Parathyroid adenoma (tissue), 2 donors: ENCODE measurements around the gene CRHBP.
"Not testable (repeated sequence)": the region's sequence is repeated elsewhere in the genome, so short reads cannot be mapped to it uniquely, and the experiment has no call there.

Experiments used
- H2AFZ ChIP-seq: fragments of 300-600 bp; sonication (generic); one replicate; pipeline ENCODE4 v1.7.0; 2017; ENCODE audit warnings: antibody characterized with exemption, mild to moderate bottlenecking
- H3K27ac ChIP-seq: fragments of 300-600 bp; sonication (generic); one replicate; pipeline ENCODE4 v1.7.0; 2017
- H3K27me3 ChIP-seq: fragments of 300-600 bp; sonication (generic); one replicate; pipeline ENCODE4 v1.7.0; 2017; ENCODE audit warnings: low read length; ENCODE audit not compliant: control insufficient read depth, insufficient read depth
- H3K36me3 ChIP-seq: fragments of 300-600 bp; sonication (generic); one replicate; pipeline ENCODE4 v1.7.0; 2017; ENCODE audit warnings: low read length; ENCODE audit not compliant: control insufficient read depth, insufficient read depth
- H3K4me1 ChIP-seq: fragments of 300-600 bp; sonication (generic); one replicate; pipeline ENCODE4 v1.7.0; 2017; ENCODE audit warnings: control low read depth
- H3K4me2 ChIP-seq: fragments of 300-600 bp; sonication (generic); one replicate; pipeline ENCODE4 v1.7.0; 2017; ENCODE audit warnings: low read length
- H3K4me3 ChIP-seq: fragments of 300-600 bp; sonication (generic); one replicate; pipeline ENCODE4 v1.7.0; 2017; ENCODE audit warnings: low read depth, low read length
- H3K79me2 ChIP-seq: fragments of 300-600 bp; sonication (generic); one replicate; pipeline ENCODE4 v1.7.0; 2017; ENCODE audit warnings: control low read depth
- H3K9ac ChIP-seq: fragments of 300-600 bp; sonication (generic); one replicate; pipeline ENCODE4 v1.7.0; 2017; ENCODE audit warnings: mild to moderate bottlenecking
- H3K9me3 ChIP-seq: fragments of 300-600 bp; sonication (generic); one replicate; pipeline ENCODE4 v1.7.0; 2017; ENCODE audit warnings: low read length; ENCODE audit not compliant: control insufficient read depth
- CTCF ChIP-seq: fragments of 300-600 bp; sonication (generic); IDR thresholded peaks from one replicate; pipeline ENCODE4 v1.7.0; 2017; ENCODE audit warnings: antibody characterized with exemption, mild to moderate bottlenecking
- donor health status: primary hyperparathyroidism.

CRHBP gene

GRCh38 chr5:76952795-76953536, at the start of gene CRHBP:
Gene CRHBP, plus strand, starts transcription at chr5:76953045. Its CDS starts 90 bp downstream, at chr5:76953135.
- Histone ChIP-seq H2AFZ (peak within 1 kb of the TSS; percentile 40), H3K4me1 (no peaks in the 10 kb centered on the region), H3K27me3 (no peaks in the 10 kb centered on the region), H3K79me2 (no peaks in the 10 kb centered on the region), H3K9me3 (no peaks in the 10 kb centered on the region), H3K27ac (no peak within 1 kb of the TSS), H3K9ac (no peak within 1 kb of the TSS), H3K4me3 (peak within 1 kb of the TSS; percentile 33), H3K36me3 (no peaks in the 10 kb centered on the region), H3K4me2 (peak within 1 kb of the TSS; percentile 36)
- TF ChIP-seq CTCF, result no peak

GRCh38 chr5:76908166-76908565, 44.7 kb upstream of the CRHBP start:
- TF ChIP-seq CTCF, result no peak
- H3K79me2 ChIP-seq, result no peaks in the 10 kb centered on the region
- no peaks in the 10 kb centered on the region for H3K4me1 ChIP-seq
- no peak overlapping the region for H3K27ac ChIP-seq
- no peak overlapping the region for H3K4me2 ChIP-seq
- no peak overlapping the region for H3K4me3 ChIP-seq
- H3K27me3 ChIP-seq, result no peaks in the 10 kb centered on the region
- no peaks in the 10 kb centered on the region for H3K9me3 ChIP-seq
- H2AFZ ChIP-seq, result no peak overlapping the region
- H3K36me3 ChIP-seq, result no peaks in the 10 kb centered on the region
- H3K9ac ChIP-seq, result no peak overlapping the region

GRCh38 chr5:76910344-76910933, 42.4 kb upstream of the CRHBP start:
- H3K4me2 ChIP-seq, H3K4me3 ChIP-seq, H3K36me3 ChIP-seq, H3K27me3 ChIP-seq, H3K4me1 ChIP-seq, H2AFZ ChIP-seq, H3K27ac ChIP-seq, H3K9me3 ChIP-seq, H3K9ac ChIP-seq, H3K79me2 ChIP-seq: not testable (repeated sequence)

- not testable (repeated sequence) for H3K27me3 ChIP-seq, H3K79me2 ChIP-seq, H3K36me3 ChIP-seq, H3K9ac ChIP-seq, H3K4me1 ChIP-seq, H3K9me3 ChIP-seq, H3K4me3 ChIP-seq, H3K27ac ChIP-seq, H3K4me2 ChIP-seq, H2AFZ ChIP-seq
Observed at GRCh38 chr5:76914671-76915070, 38.2 kb upstream of the CRHBP start.

GRCh38 chr5:76918539-76918938, 34.3 kb upstream of the CRHBP start:
- Histone ChIP-seq H3K4me3 (no peak overlapping the region), H2AFZ (no peak overlapping the region), H3K9ac (no peak overlapping the region), H3K27me3 (no peaks in the 10 kb centered on the region), H3K9me3 (no peaks in the 10 kb centered on the region), H3K4me1 (no peaks in the 10 kb centered on the region), H3K4me2 (no peak overlapping the region), H3K27ac (no peak overlapping the region), H3K36me3 (no peaks in the 10 kb centered on the region), H3K79me2 (no peaks in the 10 kb centered on the region)
- TF ChIP-seq CTCF, result no peak
